IMR-90 (cell line): Measurements from ENCODE around the gene ELFN1. TPM values are rescaled to one million over a fixed set of nuclear protein-coding genes. Genes with fewer than 3 reads are reported as not detected.

ENCODE experiments used
- ATAC-seq: fragments of 200-7000 bp; cut with Tn5 transposase; 2 replicates; pipeline ENCODE4 v1.9.1; 2020; ENCODE audit warnings: low read depth, mild to moderate bottlenecking, moderate library complexity
- BruUV-seq: library from RNA; stranded (reverse); fragments of 400-500 nt; replicated peaks from 2 replicates; lab custom pipeline; 2021; lab: Mats Ljungman, UMichigan
- CTCF ChIA-PET: fragments of 300-600 bp; formaldehyde crosslinking; extraction: SDS; loops from one replicate; lab custom pipeline; 2021; ENCODE audit warnings: antibody characterized with exemption; lab: Yijun Ruan, JAX
- POLR2A ChIA-PET: fragments of 300-600 bp; sonication (Branson Sonifier 250); formaldehyde crosslinking; loops from one replicate; lab custom pipeline; 2022; ENCODE audit warnings: antibody characterized with exemption; ENCODE audit not compliant: unreplicated experiment; lab: Charles Lee
- DNase-seq: peaks from one replicate; pipeline ENCODE4 v3.0.0; 2013
- H2AFZ ChIP-seq: replicated peaks from 2 replicates; pipeline ENCODE3; 2013; ENCODE audit warnings: low read length, mild to moderate bottlenecking; ENCODE audit not compliant: poor library complexity
- H2AK5ac ChIP-seq: 2 replicates; pipeline ENCODE4 v1.6.1; 2013; ENCODE audit warnings: low read depth, low read length, inconsistent platforms
- H2AK9ac ChIP-seq: replicated peaks from 2 replicates; pipeline ENCODE3; 2013; ENCODE audit warnings: mild to moderate bottlenecking, low read depth, low read length, moderate library complexity; ENCODE audit not compliant: poor library complexity
- H2BK120ac ChIP-seq: 2 replicates; pipeline ENCODE4 v1.6.1; 2013; ENCODE audit warnings: low read depth, low read length, inconsistent platforms
- H2BK15ac ChIP-seq: 3 replicates; pipeline ENCODE4 v1.6.1; 2013; ENCODE audit warnings: low read depth, low read length, inconsistent platforms
- H2BK20ac ChIP-seq: 2 replicates; pipeline ENCODE4 v1.6.1; 2013; ENCODE audit warnings: low read depth, mild to moderate bottlenecking, inconsistent platforms, low read length, moderate library complexity
- H2BK5ac ChIP-seq: 2 replicates; pipeline ENCODE4 v1.6.1; 2013; ENCODE audit warnings: mild to moderate bottlenecking, low read depth, low read length, inconsistent platforms; ENCODE audit not compliant: poor library complexity, severe bottlenecking
- H3K14ac ChIP-seq: replicated peaks from 2 replicates; pipeline ENCODE4 v1.6.1; 2013; ENCODE audit warnings: low read depth, low read length, inconsistent platforms
- H3K18ac ChIP-seq: 2 replicates; pipeline ENCODE4 v1.6.1; 2013; ENCODE audit warnings: low read depth, low read length, control low read depth
- H3K23ac ChIP-seq: 2 replicates; pipeline ENCODE4 v1.6.1; 2013; ENCODE audit warnings: low read depth, low read length, inconsistent platforms
- H3K27ac ChIP-seq: 2 replicates; pipeline ENCODE4 v1.5.1; 2013; ENCODE audit warnings: mild to moderate bottlenecking, control low read depth, low read length; ENCODE audit not compliant: insufficient read depth
- H3K27me3 ChIP-seq: 2 replicates; pipeline ENCODE4 v1.6.1; 2013; ENCODE audit warnings: low read length; ENCODE audit not compliant: control insufficient read depth, insufficient read depth
- H3K36me3 ChIP-seq: 2 replicates; pipeline ENCODE4 v1.6.1; 2013; ENCODE audit warnings: low read length, mixed read lengths; ENCODE audit not compliant: control insufficient read depth, insufficient read depth
- H3K4ac ChIP-seq: 2 replicates; pipeline ENCODE4 v1.6.1; 2013; ENCODE audit warnings: low read depth, low read length, inconsistent platforms
- H3K4me1 ChIP-seq: 2 replicates; pipeline ENCODE4 v1.6.1; 2013; ENCODE audit warnings: low read length, mixed read lengths; ENCODE audit not compliant: control insufficient read depth, insufficient read depth
- H3K4me2 ChIP-seq: 2 replicates; pipeline ENCODE4 v1.6.1; 2013; ENCODE audit warnings: low read depth, mild to moderate bottlenecking, control low read depth, low read length, moderate library complexity
- H3K4me3 ChIP-seq: 2 replicates; pipeline ENCODE4 v1.5.1; 2013; ENCODE audit warnings: low read depth, mild to moderate bottlenecking, control low read depth, low read length, moderate library complexity; ENCODE audit not compliant: insufficient read depth
- H3K56ac ChIP-seq: 2 replicates; pipeline ENCODE4 v1.6.1; 2013; ENCODE audit warnings: low read length, inconsistent platforms; ENCODE audit not compliant: insufficient read depth; ENCODE audit errors: extremely low read depth
- H3K79me1 ChIP-seq, 2 experiments: 2 replicates each; pipeline ENCODE4 v1.6.1; 2013; ENCODE audit warnings: low read length in 2 of 2, inconsistent platforms in 1 of 2, low read depth in 1 of 2
- H3K9ac ChIP-seq: 2 replicates; pipeline ENCODE4 v1.6.1; 2013; ENCODE audit warnings: low read depth, low read length, control low read depth
- H3K9me1 ChIP-seq: 2 replicates; pipeline ENCODE4 v1.6.1; 2013; ENCODE audit warnings: low read length, inconsistent platforms; ENCODE audit not compliant: insufficient read depth
- H3K9me3 ChIP-seq: 2 replicates; pipeline ENCODE4 v1.6.1; 2013; ENCODE audit warnings: low read length; ENCODE audit not compliant: control insufficient read depth, insufficient read depth
- H4K20me1 ChIP-seq: 2 replicates; pipeline ENCODE4 v1.6.1; 2013; ENCODE audit warnings: low read length, inconsistent platforms; ENCODE audit not compliant: insufficient read depth
- H4K5ac ChIP-seq: 2 replicates; pipeline ENCODE4 v1.6.1; 2013; ENCODE audit warnings: mild to moderate bottlenecking, low read depth, low read length, control low read depth
- H4K8ac ChIP-seq, 2 experiments: 2 replicates each; pipeline ENCODE4 v1.6.1; 2013; ENCODE audit warnings: low read depth in 2 of 2, low read length in 2 of 2, control low read depth in 1 of 2, inconsistent platforms in 1 of 2
- H4K91ac ChIP-seq: 2 replicates; pipeline ENCODE4 v1.6.1; 2013; ENCODE audit warnings: low read depth, low read length, inconsistent platforms; ENCODE audit not compliant: insufficient read depth
- BHLHE40 ChIP-seq: fragments of 150-350 bp; IDR thresholded peaks from 2 replicates; pipeline ENCODE4 v1.6.1; 2016; ENCODE audit warnings: mild to moderate bottlenecking, low read depth, low read length
- CEBPB ChIP-seq: IDR thresholded peaks from 2 replicates; pipeline ENCODE4 v1.6.1; 2012; ENCODE audit warnings: low read depth, low read length, improper control_type of control experiment
- FOS ChIP-seq: fragments of 150-350 bp; IDR thresholded peaks from 2 replicates; pipeline ENCODE4 v1.6.1; 2016; ENCODE audit warnings: low read depth, low read length
- MAFK ChIP-seq: IDR thresholded peaks from 2 replicates; pipeline ENCODE4 v1.6.1; 2012; ENCODE audit warnings: low read depth, low read length, improper control_type of control experiment
- MAZ ChIP-seq: IDR thresholded peaks from 2 replicates; pipeline ENCODE4 v1.6.1; 2012; ENCODE audit warnings: low read depth, mild to moderate bottlenecking, low read length, improper control_type of control experiment, moderate library complexity, borderline replicate concordance
- POLR2A ChIP-seq: IDR thresholded peaks from 2 replicates; pipeline ENCODE4 v1.6.1; 2012; ENCODE audit warnings: mild to moderate bottlenecking, low read depth, low read length
- RAD21 ChIP-seq: IDR thresholded peaks from 2 replicates; pipeline ENCODE4 v1.6.1; 2012; ENCODE audit warnings: low read length, improper control_type of control experiment
- WGBS, 2 experiments: methylation state at CpG; one replicate each; pipeline versions ENCODE4 v1.1.5 to v1.1.7; 2013; ENCODE audit warnings: missing lambda C conversion rate in 2 of 2; ENCODE audit not compliant: insufficient read length in 1 of 2; ENCODE audit errors: extremely low coverage in 2 of 2; 5-methylcytosine and 5-hydroxymethylcytosine counted together
- dilution Hi-C: fragments of 300-500 bp; cut with HindIII; formaldehyde crosslinking; loops from one replicate; pipeline ENCODE4 v1.14.3; 2018; ENCODE audit warnings: low sequenced_read_pairs; ENCODE audit not compliant: unreplicated experiment
- in situ Hi-C: fragments of 300-500 bp; cut with MboI; formaldehyde crosslinking; loops from 3 replicates; pipeline ENCODE4 v1.14.3; 2019; ENCODE audit warnings: low sequenced_read_pairs, inconsistent platforms, mixed read lengths
- intact Hi-C: fragments of 100-400 bp; cut with micrococcal nuclease; formaldehyde crosslinking; loops from 2 replicates; pipeline ENCODE4 v1.10.0; 2022
- polyA plus RNA-seq, 3 experiments: library from polyadenylated mRNA; depleted of rRNA; stranded (reverse); fragments of >200 nt; gene quantifications; 2 replicates each; pipeline ENCODE4 v1.2.3, GENCODE V29; 2012; ENCODE audit warnings: low replicate concordance in 1 of 3
- total RNA-seq: library from RNA; depleted of rRNA; stranded (reverse); fragments of >200 nt; gene quantifications from 2 replicates; pipeline ENCODE4 v1.2.3, GENCODE V29; 2012

ELFN1 gene
- total and polyA plus RNA-seq, 2 of the 4 experiments (the other 2 are of a cell fraction), result 1.6 to 5.2 TPM

- Histone ChIP-seq H3K9ac (no peak overlapping the region), H4K8ac (no peak overlapping the region), H3K36me3 (no peaks in the 10 kb centered on the region), H3K14ac (no peak overlapping the region), H2BK5ac (no peak overlapping the region), H3K18ac (no peak overlapping the region), H3K9me3 (peaks cover 15% of the 10 kb centered on the region), H3K9me1 (no peaks in the 10 kb centered on the region), H3K79me1 (no peaks in the 10 kb centered on the region), H2BK20ac (no peak overlapping the region), H2AK5ac (no peak overlapping the region), H4K5ac (no peak overlapping the region), H2AK9ac (no peak overlapping the region), H4K20me1 (no peaks in the 10 kb centered on the region; the same call in 1 of the 2 replicates), H3K4me3 (no peak overlapping the region), H3K4me2 (no peak overlapping the region), H2AFZ (no peak overlapping the region), H3K27me3 (peaks cover 13% of the 10 kb centered on the region), H3K23ac (no peak overlapping the region), H3K4ac (no peak overlapping the region), H2BK120ac (no peak overlapping the region), H3K27ac (no peak overlapping the region), H3K56ac (no peak overlapping the region), H2BK15ac (no peak overlapping the region), H3K4me1 (no peaks in the 10 kb centered on the region), H4K91ac (no peak overlapping the region)
- no peak for ATAC-seq
- CTCF ChIA-PET, result no interaction called here
- dilution Hi-C loops (no loop called here), intact Hi-C loops (no loop called here), in situ Hi-C loops (no loop called here)
- 100% methylated on average over 2 of the region's 8 CpGs; no CpG with 5 or more reads in 1 of the 2 experiments for WGBS, 2 experiments
- POLR2A ChIA-PET, result no interaction called here
- TF ChIP-seq MAFK (no peak), RAD21 (no peak), MAZ (no peak), CEBPB (no peak), POLR2A (no peak), BHLHE40 (no peak), FOS (no peak)
- no TSS peak for BruUV-seq
- no peak for DNase-seq
Observed at GRCh38 chr7:1729183-1729582, 59.1 kb downstream of the ELFN1 start.
